Activated CD4-positive, alpha-beta T cell treated with anti-CD3 and anti-CD28 coated beads, Interleukin-2, Interleukin-6, amounts not matched to agents 100 ng/mL and 50 ng/mL, durations not matched to agents 16 hours and 8 hours (primary cell): ENCODE results near the gene ANKRD6.
A peak's percentile ranks its signal among the peaks of the same experiment; 100 is the strongest.

Experiments used
- DNase-seq: peaks from one replicate; pipeline ENCODE4 v3.0.0-alpha.2; 2020

The ANKRD6 gene

DNA sequence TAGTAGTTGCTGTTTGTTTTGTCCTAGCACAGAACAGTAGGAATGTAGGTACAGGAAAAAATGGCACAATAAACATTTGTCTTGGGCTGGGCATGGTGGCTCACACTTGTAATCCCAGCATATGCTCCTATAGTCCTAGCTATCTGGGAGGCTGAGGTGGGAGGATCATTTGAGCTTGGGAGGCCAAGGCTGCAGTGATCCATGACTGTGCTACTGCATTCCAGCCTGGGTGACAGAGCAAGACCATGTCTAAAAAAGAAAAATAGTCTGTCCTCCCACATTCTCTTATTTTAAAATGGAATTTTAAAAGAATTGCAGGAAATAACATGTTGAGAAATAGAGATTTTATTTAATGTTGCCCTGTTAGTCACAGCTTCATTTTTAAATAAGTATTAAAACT, 87.8 kb downstream of the ANKRD6 start:
- no peak for DNase-seq

DNA sequence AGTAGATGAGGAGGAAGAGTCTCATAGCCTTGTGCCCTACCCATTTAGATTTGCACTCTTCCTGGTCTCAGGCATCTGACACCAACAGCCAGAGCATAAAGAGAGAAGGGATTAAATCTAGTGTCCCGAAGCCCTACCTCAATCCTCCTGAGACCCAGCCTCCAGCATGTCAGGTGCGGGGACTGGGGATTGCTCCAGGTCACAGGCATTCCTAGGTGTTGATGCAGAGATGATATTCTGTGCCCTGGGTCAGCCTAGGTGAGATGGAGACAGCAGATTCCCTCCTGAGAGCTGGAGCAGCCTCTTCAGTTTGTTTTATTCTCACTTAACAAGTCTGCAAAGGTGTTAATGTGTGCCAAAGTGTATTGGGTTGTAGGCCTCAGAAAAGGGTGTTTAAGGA, 89.8 kb downstream of the ANKRD6 start:
- no peak for DNase-seq

DNA sequence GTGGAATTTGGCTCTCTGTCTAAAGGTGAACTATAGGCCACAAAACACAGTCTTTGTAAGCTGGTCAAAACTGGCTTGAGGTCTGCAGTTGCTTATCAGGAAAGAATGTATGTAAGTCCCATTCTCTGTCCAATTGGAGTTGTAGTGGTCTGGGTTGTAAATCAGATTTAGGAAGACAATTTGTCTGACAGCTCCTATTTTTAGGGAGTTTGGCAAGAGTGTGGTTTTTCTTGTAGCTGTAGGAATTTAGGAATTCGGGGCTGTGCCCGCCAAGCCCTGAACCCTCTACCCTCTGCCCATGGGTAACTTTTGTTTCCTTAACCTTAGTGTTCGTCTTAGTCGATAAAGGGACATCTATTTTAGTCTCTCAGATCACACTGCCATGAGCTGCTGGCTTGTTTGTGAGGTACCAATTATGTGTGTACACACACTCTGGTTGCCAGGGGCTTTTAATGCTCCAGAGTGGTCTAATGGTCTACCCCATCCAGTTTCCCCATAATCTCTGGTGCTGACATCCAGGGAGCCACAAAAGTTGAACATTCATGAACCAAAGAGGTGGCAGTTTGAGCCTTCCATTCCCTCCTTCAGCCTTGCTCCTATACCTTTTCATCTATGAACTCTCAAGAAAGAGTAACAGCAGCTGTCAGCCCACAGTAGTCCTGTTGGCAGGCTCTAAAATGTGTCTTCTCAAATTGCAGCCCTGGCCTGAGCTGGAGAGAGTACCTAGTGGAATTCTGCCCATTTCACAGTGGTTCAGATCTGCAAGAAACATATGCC, 93.0 kb downstream of the ANKRD6 start:
- DNase-seq: no peak

DNA sequence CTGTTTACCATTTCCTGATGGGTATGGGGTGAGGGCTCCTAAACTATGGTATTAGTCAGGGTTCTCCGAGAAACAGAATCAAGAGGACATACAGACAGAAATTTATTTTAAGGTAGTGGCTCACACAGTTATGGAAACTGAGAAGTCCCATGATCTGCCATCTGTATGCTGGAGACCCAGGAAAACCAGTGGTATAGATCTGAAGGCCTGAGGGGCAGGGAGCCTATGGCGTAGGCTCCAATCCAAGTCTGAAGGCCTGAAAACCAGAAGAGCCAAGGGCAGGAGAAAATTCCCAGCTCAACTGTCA, 93.6 kb downstream of the ANKRD6 start:
- no peak for DNase-seq

DNA sequence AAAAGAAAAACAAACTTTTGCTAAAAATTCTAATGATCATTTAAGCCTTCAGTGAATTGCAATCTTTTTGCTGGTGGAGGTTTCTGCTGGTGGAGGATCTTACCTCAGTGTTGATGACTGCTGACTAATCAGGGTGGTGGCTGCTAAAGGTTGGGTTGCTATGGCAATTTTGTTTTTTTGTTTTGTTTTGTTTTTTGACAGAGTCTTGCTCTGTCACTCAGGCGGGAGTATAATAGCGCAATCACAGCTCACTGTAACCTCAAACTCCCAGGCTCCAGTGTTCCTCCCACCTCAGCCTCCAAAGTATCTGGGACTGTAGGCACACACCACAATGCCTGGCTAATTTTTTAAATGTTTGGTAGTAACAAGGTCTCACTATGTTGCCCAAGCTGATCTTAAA, 94.7 kb downstream of the ANKRD6 start:
- DNase-seq: peak; percentile 15

DNA sequence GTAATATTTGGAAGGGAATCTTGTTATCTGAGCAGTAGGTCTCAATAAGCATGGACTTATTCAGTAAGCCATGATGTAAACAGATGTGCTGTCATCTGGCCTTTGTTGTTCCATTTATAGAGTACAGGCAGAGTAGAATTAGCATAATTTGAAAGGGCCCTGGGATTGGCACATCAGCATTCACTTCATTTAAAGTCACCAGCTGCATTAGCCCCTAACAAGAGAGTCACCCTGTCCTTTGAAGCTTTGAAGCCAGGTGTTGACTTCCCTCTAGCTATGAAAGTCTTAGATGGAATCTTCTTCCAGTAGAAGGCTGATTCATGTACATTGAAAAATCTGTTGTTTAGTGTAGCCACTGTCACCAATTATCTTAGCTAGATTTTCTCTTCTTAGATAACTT, 95.9 kb downstream of the ANKRD6 start:
- DNase-seq: no peak

DNA sequence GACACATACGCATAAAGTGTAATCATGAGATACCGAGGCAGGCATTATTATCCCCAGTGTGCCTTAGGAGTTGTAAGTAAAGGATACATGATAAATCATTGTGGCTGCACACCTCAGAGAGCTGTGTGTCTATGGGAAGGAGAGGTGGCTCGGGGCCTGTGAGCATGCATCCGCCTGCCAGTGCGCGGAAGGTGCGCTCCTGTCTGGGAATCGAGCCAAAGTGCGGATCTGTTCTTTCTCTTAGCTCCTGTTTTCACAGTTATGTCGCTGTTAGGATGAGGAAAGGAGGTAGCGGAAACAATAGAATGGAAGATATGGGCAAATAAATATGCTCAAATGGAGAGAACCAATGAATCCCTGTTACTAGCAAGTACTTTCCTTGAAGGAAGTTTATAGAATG, 98.0 kb downstream of the ANKRD6 start:
- no peak for DNase-seq

DNA sequence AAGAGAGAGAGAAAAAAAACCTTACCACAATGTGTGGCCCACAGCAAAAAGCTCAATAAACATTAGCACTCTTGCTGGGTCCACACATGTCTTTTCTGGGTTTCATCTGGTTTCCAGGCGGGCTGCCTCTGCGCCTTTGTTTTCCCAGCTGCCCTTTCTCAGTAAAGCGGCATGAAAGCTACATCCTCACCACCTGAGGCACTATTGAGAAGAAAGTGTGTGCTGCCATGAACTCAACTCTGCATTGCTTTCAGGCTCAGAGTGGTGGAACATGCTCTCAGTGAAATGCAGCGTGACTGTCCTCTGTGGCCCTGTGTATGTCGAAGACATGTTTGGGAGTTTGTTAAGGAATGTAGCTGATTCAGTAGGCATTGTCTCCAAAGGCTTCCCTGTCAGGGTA, 103.3 kb downstream of the ANKRD6 start:
- no peak for DNase-seq

DNA sequence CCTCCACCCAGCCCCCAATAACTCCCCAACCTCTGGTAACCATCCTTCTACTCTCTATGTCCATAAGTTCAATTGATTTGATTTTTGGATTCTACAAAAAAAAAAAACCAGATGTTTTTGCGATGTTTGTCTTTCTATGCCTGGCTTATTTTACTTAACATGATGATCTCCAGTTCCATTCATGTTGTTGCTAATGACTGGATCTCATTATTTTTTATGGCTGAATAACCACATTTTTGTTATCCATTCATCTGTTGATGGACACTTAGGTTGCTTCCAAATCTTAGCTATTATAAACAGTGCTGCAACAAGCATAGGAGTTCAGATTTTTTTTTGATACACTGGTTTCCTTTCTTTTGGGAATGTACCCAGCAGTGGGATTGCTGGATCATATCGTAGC, 106.8 kb downstream of the ANKRD6 start:
- no peak for DNase-seq

DNA sequence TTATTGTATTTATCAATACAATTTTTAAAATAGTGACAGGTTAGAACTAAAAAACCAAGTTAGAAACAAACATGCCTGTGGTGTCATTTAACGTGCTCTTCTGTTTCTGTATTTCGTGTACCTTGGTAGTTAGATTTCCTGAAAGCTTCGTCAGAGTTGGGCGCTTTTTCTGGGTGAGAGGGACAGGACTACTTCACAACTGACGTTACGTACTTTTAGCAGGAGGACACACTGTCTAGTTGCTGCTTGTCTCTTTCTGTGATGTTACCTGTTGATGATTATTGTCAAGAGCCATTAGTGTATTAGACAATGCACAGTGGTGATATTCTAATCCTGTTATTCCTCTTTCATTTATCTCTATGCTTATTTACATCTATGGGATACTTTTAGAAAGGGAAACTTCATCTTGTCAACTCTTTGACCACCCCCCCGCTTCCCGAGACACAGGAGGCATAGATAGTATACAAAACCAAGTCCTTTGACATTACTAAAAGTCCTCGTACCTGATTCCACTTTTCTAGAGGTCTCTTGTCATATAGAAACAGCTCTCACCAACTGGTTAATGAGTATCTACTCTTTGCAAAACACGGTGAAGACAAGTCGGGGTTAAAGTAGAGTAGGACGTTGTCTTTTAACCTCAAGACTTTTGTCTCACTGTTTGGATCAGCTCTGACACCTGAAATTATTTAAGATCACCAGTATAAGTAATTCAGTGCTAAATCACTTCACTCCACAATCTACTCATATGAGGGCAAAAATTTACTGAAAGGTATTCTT, 109.3 kb downstream of the ANKRD6 start:
- no peak for DNase-seq

DNA sequence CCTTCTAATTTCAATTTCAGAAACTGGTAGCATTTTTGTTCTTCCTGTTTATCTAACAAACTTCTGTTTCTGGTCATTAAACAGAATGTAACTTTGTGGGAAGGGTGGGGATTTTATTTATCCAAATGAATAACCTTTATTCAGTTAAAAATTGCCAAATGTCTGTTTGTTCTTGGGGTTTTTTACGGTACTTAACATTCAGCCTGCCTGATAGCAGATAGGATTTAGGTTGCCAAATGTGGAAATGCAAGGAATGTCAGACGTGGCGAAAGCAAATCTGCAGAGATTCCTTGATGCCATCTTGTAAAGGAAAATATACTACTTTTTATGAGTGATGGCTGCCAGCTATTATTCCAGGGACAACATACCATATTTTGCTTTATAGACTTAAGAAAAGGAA, 109.9 kb downstream of the ANKRD6 start:
- no peak for DNase-seq

DNA sequence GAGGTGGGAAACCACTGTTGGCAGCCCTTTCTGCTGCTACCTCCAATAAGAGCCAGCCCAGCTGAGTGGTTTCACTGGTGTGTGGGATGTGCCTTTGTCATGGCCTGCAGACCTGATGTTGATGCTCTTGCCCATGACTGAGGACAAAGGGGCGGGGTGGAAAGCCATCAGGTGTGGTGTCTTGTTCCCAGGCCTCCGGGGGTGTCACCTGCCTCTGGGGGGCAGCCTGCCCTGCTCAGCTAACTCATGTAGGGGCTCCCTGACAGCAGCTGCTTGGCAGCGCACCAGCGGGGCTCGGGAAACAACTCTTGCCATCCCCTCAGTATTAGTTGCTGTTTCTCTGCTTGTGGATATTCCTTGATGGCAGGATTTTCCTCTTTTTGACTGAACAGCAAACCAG, 114.3 kb downstream of the ANKRD6 start:
- no peak for DNase-seq

DNA sequence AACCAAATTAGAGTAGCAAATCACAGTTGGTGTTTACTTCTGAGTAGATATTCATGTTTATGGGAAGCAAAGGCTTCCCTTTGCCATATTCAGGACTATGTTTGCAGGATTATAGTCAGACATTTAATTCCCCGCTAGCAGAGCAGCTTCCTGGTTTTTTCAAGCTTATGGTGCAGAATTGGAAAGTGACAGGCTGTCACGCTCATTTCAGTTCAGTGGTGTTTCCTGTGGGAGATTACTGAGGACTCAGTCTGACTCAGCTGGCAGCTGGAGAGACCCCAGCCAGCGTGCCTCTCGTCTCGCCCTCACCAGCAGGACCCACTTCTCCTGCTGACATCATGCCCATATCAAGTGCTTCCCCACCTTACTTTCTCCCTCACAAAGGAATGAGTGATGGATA, 120.5 kb downstream of the ANKRD6 start:
- no peak for DNase-seq

DNA sequence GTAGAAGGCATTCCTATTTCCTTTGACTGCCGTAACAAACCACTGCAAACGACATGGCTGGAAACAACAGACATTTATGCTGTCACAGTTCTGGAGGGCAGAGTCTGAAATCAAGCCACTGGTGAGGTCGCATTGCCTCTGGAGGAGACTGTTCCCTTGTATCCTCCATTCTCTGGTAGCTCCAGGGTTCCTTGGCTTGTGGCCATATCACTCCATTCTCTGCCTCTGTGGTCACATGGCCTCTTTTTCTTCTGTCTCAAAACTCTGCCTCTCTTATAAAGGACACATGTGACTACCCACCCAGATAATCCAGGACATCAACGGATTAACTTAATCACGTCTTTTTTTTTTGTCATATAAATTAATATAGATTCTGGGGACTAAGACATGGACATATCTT, 121.2 kb downstream of the ANKRD6 start:
- DNase-seq: no peak

DNA sequence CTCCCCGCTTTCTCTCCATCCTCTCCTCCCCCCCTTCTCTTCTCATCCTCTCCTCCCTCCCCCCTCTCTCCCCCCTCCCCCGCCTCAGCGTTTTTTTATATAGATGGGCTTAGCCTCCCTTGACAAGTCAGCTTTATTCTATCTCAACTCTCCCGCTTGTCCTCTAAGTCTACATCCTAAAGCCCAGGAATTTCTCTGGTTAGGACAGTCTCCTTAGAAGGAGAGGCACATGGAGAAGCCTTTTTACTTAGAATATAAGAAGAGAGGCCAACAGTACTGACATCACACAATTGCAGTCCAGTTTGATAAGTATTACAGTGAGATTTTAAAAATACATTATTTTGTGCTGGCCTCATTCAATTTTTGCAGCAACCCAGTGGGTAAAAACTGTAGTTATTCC, 122.1 kb downstream of the ANKRD6 start:
- no peak for DNase-seq

DNA sequence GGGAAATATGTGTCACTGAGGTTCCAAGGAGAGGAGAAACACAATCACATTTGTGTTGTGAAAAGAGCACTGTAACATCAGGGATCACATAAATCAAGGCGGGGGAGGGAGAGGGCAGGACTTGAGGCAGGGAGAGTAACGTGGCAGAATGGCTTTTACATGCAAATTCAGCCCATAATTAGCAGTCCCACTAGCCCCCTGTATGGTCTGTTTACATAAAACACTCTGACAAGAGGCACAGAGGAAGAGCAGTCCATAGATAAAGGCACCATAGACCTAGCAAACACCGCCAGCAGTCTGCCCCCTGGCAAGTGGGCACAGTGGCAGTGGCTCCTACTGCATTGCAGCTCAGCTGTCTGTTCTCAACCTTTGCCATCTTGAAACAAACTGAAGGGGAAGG, 122.9 kb downstream of the ANKRD6 start:
- no peak for DNase-seq

DNA sequence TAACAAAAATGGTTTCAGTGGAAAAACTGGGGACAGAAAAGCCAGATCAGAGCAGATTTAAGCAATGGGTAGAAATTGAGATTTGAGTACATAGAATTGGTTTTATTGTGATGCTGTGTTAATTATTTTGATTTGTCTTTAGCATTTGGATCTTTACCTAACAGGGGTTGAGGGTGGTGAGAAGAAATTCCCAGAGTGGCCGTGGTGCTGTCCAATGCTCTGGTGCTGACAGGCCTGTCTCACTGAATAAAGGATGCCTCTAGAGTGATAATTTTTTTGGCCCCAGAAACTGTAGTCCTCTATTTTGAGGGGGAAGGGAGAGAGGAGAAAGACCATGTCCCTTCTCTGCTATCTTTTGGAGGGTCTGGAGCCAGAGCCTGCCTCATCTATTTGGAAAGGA, 126.5 kb downstream of the ANKRD6 start:
- no peak for DNase-seq

DNA sequence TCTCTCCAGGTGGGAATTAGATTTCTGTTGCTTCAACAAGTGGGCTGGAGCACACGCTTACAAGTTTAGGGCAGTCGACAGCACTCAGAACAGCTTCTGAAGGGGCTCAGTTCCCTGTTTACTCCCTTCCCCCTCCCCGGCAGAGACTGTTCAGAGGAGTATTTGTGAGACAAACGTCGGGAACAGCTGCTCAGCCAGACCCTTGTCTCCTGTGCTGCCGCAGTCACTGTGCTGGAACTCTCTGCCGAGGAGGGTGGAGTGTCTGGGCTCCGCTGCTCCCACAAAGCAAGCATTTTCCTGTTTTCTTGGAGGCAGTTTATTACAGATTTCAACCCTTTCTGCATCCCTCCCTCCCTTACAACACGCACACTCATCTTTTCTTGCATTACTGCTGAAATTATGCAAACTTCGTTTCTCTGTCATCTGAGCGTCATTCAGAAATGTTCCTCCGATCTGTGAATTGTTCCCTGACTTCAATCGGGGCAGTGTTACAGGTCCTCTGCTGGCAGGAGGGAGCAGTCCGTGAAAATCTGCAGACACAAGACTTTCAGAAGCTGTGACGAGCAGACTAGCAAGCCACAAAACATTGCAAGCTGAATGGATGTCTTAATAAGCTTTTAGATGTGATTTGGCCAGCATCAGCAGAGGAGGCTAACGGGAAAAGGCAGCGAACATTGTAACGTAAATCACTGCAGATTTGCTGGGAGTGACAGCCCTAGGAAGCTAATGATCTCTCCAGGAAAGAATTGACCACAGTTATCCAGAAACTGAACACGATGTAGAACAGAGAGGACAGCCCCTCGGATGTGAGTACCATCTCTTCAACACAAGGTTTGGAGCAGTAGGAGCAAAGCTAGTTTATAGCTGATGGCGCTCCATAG, 129.4 kb downstream of the ANKRD6 start:
- DNase-seq: no peak

DNA sequence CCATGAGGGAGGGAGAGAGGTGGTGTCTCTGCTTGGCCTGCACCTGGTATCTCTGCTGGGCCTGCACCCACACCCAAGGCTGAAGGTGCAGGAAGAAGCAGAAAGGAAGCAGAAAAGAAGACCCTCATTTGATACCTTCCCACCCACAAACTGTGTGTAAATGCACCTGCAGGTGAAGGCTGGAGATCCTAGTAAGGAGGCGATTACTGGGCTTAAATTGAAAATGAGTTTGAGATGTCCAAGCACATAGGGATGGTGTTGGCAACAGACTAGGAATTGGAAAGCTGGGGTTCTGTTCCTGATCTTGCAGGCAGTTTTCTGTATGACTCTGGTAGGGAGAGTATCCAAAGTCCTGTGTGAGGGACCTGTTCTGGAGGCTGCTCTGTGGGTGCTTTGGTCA, 130.9 kb downstream of the ANKRD6 start:
- DNase-seq: no peak

DNA sequence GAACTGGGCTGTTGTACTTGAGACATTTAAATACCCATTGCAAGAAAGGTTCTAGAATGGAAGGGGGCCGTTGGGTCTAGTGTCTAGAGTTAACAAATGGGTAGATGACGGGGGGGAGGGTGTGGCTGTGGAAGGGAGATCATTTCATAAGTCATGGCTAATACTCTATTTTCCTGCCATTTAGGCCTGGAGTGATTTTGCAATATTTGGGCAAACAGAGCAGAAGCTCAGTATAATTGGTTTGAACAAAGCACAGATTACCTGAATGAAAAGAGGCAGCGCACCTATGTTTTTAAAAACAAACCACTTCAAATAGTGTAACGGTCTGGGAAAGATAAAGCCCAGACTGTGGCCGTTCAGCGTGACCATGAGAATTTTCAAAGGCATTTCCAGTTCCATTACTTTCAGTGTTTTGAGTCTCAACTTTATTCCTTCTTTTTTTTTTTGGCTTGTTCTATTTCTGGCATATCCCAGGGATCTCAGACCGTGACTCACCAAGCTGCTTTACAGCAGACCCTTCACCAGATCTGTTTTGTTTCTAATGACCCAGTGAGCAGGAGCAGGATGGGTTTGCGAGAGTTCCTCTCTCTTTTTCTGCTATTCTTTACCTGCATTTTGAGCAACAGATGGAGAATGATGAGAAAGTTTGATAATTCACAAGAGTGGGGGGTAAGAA, 131.9 kb downstream of the ANKRD6 start:
- no peak for DNase-seq

DNA sequence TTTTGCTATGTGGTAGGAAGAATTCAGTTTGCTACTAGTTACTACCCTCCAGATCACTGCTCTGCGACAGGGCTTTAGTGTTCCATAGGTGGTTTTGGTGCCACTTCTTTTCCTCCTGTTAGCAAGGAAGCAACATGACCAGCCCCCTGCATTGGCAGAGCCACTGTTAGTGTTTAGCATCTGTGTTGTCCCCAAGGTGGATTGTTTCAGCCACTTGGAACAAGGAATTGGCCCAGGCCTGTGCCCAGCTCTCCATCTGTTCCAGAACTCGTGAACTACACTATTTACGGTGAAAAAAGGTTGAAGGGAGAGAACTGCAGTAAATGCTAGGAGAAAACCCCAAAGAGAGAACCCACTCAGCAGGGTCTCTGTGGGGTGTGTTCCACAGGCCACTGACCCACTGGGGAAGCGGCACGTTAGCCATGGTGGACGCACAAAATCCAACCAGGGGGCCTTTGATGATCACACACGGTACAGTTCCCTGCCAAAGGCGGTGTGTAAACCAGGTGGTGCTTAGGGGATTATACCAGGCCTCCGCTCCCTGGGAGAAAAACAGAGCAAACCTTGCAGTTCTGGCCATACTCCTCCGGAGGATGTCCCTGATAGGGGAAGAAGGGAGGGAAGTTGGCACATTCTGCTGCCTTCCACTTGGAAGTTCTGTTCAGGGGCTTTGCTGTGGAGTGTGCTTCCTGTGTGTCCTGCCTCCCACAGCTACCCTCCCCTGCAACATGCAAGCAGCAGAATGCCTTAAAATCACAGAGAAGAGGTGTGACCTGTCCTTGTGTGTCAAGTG, 133.3 kb downstream of the ANKRD6 start:
- no peak for DNase-seq

DNA sequence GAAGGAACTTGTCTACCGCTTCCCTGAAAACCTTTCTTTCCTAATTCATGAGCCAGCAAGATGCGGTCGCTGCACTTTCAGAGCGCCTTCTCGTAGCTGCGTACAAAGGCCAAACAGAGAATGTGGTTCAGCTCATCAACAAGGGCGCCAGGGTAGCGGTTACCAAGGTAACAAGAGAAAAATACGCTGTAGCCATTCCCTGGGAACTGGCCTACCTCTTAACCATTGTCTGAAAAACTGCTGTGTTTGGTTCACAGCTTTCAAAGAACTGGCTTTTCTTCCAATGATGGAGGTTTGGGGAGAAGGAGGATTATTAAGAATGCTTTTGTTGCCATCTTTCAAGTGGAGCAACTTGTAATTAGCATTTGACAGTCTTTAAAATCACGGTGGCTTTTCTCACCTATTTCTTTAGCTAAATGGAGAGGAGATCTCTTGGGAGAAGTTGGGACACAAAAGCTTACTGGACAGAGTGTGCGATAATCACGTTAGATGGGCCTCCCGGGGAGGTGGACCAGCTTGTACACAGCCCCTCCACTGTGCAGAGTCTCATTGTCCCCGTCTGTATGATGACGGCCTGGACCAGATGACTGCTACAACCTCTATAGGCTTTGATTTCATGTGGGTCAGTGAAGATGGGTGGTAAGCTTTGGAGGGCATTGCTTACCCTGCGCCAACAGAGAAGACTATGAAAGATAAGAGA, 134.1 kb downstream of the ANKRD6 start:
- no peak for DNase-seq
